ENCODE results near the gene VPS13D. TPM values are rescaled to one million over a fixed set of nuclear protein-coding genes. Genes with fewer than 3 reads are reported as not detected.

Gene VPS13D
- total RNA-seq, 4 donors from 2014 or later, result 137 to 238 (median 191) TPM

DNA sequence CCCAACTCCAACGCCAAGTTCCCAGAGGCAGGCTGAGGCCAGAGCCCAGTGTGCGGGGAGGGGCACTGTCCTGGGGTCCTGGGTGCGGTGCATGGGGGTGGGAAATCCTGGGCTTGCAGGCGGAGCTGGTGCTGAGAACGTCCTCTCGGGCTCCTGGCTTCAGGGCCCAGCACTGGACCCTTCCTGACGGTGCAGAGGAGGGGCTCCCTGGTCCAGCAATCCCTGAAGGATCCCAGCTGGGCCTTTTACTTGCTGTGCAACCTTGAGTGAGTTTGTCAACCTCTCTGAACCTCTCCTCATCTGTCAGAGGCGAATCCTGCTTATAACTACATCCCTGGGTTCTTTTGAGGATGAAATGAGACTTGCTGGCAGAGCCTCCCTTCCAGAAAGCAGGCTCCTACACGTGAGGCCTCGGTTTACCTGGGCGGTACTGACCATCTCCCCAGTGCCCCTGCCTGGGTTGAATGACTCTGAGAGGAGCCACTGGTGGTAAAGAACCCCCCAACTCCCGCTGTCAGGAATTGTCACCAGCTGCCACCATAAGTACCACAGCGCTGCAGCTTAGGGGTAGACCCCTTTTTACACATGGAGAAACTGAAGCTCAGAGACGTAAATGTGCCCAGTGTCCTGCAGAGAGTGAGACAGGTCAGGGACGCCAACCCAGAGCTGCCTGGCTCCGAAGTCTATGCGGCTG lies 310.9 kb downstream of the VPS13D start:
- intact Hi-C loops (cut with DNase I), result no loop called here
- 69 to 90% methylated on average over 9 to 11 of the region's 17 CpGs for WGBS, 2 donors
- TF ChIP-seq POLR2A (IDR thresholded peaks at IDR 0.05), result no peak
- TF ChIP-seq, protein P1, sequence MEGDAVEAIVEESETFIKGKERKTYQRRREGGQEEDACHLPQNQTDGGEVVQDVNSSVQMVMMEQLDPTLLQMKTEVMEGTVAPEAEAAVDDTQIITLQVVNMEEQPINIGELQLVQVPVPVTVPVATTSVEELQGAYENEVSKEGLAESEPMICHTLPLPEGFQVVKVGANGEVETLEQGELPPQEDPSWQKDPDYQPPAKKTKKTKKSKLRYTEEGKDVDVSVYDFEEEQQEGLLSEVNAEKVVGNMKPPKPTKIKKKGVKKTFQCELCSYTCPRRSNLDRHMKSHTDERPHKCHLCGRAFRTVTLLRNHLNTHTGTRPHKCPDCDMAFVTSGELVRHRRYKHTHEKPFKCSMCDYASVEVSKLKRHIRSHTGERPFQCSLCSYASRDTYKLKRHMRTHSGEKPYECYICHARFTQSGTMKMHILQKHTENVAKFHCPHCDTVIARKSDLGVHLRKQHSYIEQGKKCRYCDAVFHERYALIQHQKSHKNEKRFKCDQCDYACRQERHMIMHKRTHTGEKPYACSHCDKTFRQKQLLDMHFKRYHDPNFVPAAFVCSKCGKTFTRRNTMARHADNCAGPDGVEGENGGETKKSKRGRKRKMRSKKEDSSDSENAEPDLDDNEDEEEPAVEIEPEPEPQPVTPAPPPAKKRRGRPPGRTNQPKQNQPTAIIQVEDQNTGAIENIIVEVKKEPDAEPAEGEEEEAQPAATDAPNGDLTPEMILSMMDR (IDR thresholded peaks at IDR 0.05), result no peak
- H3K4me1 ChIP-seq, result peaks cover 20 to 31% of the 10 kb centered on the region in 2 donors
- no peaks in the 10 kb centered on the region for H3K27me3 ChIP-seq
- H3K36me3 ChIP-seq, result no peaks in the 10 kb centered on the region
- H3K9me3 ChIP-seq, result no peaks in the 10 kb centered on the region
- no peak for DNase-seq
- H3K4me3 ChIP-seq (replicated peaks in 1 of 3), result no peak overlapping the region
- peak overlapping the region; percentile 76 to 81 (median 81) for H3K27ac ChIP-seq

DNA sequence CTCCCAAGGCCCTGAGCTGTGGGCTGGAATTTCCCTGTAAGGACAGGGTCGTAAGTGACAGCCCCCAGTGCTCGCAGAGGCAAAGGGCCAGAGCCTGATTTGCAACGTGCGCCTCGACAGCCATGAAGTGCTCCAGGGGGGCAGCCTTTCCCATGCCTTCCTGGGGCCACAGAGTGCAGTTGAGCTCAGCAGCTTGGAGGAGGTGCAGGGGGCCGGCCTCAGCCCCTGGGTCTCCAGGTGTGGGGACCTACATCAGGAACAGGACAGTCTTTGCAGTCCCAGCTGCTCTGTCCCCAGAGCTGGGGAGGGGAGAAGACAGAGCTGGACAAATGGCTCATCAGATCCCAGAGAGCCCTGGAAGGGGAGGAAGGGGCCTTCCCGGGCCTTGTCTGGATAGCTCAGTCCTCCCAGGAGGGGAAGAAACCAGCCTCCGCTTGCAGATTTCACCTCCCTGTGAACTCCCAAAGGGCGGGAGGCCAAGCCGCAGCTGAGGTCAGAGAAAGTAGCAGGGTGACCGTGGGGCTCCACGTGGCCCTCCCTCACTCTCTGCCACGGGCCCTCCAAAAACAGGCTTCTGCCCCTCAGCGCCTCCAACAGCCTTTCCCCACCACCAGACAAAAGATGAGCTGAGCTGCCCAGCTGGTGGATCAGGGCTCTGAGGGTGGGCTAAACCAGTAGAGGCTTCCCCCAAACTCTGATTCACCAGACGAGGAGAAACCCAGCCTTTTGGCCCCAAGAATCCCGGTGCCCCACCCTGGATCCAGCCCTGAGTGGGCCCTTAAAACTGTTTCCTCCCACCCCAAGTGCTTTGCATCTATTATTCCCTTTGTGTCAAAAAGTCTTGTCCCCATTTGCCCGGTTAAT lies 311.7 kb downstream of the VPS13D start:
- Histone ChIP-seq H3K4me3 (replicated peaks in 1 of 3) (no peak overlapping the region), H3K36me3 (no peaks in the 10 kb centered on the region), H3K4me1 (peaks cover 20 to 31% of the 10 kb centered on the region in 2 donors), H3K27me3 (no peaks in the 10 kb centered on the region), H3K27ac (peak overlapping the region; percentile 76 to 81 (median 81)), H3K9me3 (no peaks in the 10 kb centered on the region)
- 73 to 77% methylated on average over 11 to 12 of the region's 17 CpGs for WGBS, 2 donors
- intact Hi-C loops (cut with DNase I), result no loop called here
- TF ChIP-seq, protein P1 (IDR thresholded peaks at IDR 0.05), result no peak
- TF ChIP-seq POLR2A (IDR thresholded peaks at IDR 0.05), result no peak
- DNase-seq, result no peak

DNA sequence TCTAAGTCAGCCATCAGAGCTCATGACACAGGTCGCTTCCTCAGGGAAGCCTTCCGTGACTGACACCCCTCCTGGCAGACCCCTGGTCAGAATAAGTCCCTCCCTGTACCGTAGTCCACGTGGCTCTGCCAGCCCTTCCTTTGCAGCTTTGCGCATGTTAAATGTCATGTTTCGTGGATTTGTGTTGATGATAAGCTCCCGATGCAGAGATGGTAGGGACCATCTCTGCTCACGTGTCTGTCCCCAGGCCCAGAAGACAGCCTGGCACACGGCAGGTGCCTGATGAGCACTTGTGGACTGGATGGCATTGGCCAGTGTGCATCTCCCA lies 312.3 kb downstream of the VPS13D start:
- no peaks in the 10 kb centered on the region for H3K27me3 ChIP-seq
- WGBS, 2 donors, result 89 to 91% methylated on average over 9 of the region's 9 CpGs
- no peak for DNase-seq
- H3K4me1 ChIP-seq, result peaks cover 20 to 35% of the 10 kb centered on the region in 2 donors
- intact Hi-C loops (cut with DNase I), result no loop called here
- H3K36me3 ChIP-seq, result no peaks in the 10 kb centered on the region
- TF ChIP-seq POLR2A (IDR thresholded peaks at IDR 0.05), result no peak
- TF ChIP-seq, protein P1 (IDR thresholded peaks at IDR 0.05), result no peak
- H3K9me3 ChIP-seq, result no peaks in the 10 kb centered on the region
- peak overlapping the region; percentile 76 to 81 (median 81) for H3K27ac ChIP-seq
- H3K4me3 ChIP-seq (replicated peaks in 1 of 3), result no peak overlapping the region

DNA sequence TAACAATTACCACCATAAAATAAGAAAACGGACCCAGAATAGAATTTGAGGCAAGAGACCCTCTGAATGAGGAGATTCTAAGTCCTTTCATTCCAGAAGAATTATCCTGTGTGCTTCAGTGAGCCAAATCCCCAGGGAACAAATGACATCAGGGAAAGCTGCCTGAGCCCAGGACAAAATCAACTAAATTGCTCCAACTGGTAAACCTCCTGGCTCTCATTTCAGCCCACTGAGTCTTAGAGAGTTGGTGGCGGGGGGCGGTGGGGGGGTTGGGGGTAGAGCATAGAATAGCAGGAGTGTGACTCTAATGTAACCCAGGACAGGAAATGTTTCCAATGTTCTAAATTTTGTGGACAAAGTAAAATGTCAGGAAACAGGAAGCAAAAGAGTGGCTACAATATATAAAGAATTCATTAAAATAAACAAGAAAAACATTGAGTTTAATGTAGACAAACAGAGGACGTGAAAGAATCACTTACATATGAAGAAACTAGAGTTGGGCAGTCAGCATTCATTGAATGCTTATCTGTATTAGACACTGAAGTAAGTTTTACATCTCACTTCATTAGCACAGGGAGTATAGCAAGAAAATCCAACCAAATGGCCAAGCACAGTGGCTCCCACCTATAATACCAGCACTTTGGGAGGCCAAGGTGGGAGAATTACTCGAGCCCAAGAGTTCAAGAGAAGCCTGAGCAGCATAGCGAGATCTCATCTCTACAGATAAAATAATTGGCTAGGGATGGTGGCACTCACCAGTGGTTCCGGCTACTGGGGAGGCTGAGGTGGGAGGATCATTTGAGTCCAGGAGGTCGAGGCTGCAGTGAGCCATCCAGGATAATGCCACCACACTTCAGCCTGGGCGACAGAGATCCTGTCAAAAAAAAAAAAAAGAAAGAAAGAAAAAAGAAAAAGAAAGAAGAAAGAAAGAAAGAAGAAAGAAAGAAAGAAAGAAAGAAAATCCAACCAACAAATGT lies 313.1 kb downstream of the VPS13D start:
- H3K4me1 ChIP-seq, result peaks cover 20 to 43% of the 10 kb centered on the region in 2 donors
- intact Hi-C loops (cut with DNase I), result no loop called here
- peak overlapping the region; percentile 76 to 81 (median 81) for H3K27ac ChIP-seq
- H3K36me3 ChIP-seq, result no peaks in the 10 kb centered on the region
- no peaks in the 10 kb centered on the region for H3K9me3 ChIP-seq
- H3K4me3 ChIP-seq (replicated peaks in 1 of 3), result no peak overlapping the region
- no peaks in the 10 kb centered on the region for H3K27me3 ChIP-seq
- TF ChIP-seq POLR2A (IDR thresholded peaks at IDR 0.05), result no peak
- TF ChIP-seq, protein P1 (IDR thresholded peaks at IDR 0.05), result no peak
- WGBS, 2 donors, result 65 to 69% methylated on average over 9 of the region's 9 CpGs
- peak in 1 of 2 donors; percentile 56 for DNase-seq

Data from thyroid gland (tissue), 4 donors.